WTC11 (cell line): ENCODE data around the gene MTCL1. TPM values are rescaled to one million over a fixed set of nuclear protein-coding genes. Genes with fewer than 3 reads are reported as not detected.
A peak's percentile ranks its signal among the peaks of the same experiment; 100 is the strongest.

Source experiments
- ATAC-seq: fragments of 200-7000 bp; cut with Tn5 transposase; 2 replicates; pipeline ENCODE4 v1.10.0; 2021; ENCODE audit warnings: mild to moderate bottlenecking, moderate library complexity
- CTCF ChIA-PET: fragments of 300-600 bp; sonication (Branson Sonifier 250); formaldehyde crosslinking; loops from one replicate; lab custom pipeline; 2021; ENCODE audit warnings: antibody characterized with exemption; lab: Charles Lee
- POLR2A ChIA-PET: fragments of 350-600 bp; sonication (Branson Sonifier 250); formaldehyde crosslinking; loops from one replicate; lab custom pipeline; 2021; ENCODE audit warnings: antibody characterized with exemption; lab: Charles Lee
- DNase-seq: peaks from one replicate; pipeline ENCODE4 v3.0.0; 2021; ENCODE audit warnings: low spot score
- H3K27ac Mint-ChIP-seq: 2 replicates; pipeline ENCODE4 v1.8.0; 2021; ENCODE audit warnings: mixed read lengths
- H3K27me3 Mint-ChIP-seq: 2 replicates; pipeline ENCODE4 v1.8.0; 2021; ENCODE audit warnings: low read depth, mild to moderate bottlenecking, moderate library complexity, mixed read lengths
- H3K36me3 Mint-ChIP-seq: 2 replicates; pipeline ENCODE4 v1.8.0; 2021; ENCODE audit warnings: mixed read lengths
- H3K4me1 Mint-ChIP-seq: 2 replicates; pipeline ENCODE4 v1.8.0; 2022; ENCODE audit warnings: mixed read lengths
- H3K4me3 Mint-ChIP-seq: 2 replicates; pipeline ENCODE4 v1.8.0; 2021; ENCODE audit warnings: mild to moderate bottlenecking, moderate library complexity, mixed read lengths
- H3K9me3 Mint-ChIP-seq: 2 replicates; pipeline ENCODE4 v1.8.0; 2021; ENCODE audit warnings: mixed read lengths
- AFF4 ChIP-seq: sonication (generic); formaldehyde crosslinking; IDR thresholded peaks from 2 replicates; pipeline ENCODE4 v1.8.1; 2023; ENCODE audit warnings: mild to moderate bottlenecking, missing genetic modification reagents, borderline replicate concordance
- AR ChIP-seq: fragments of 250-450 bp; sonication (Bioruptor Pico); IDR thresholded peaks from 2 replicates; pipeline ENCODE4 v1.9.0; 2021; ENCODE audit warnings: mild to moderate bottlenecking
- ARID4B ChIP-seq: sonication (generic); formaldehyde crosslinking; IDR thresholded peaks from 2 replicates; pipeline ENCODE4 v1.8.0; 2023; ENCODE audit warnings: missing genetic modification reagents, mild to moderate bottlenecking, borderline replicate concordance
- ATF1 ChIP-seq: sonication (generic); formaldehyde crosslinking; IDR thresholded peaks from 2 replicates; pipeline ENCODE4 v1.8.1; 2023; ENCODE audit warnings: mild to moderate bottlenecking, moderate library complexity, missing genetic modification reagents
- FOXK1 ChIP-seq: sonication (generic); formaldehyde crosslinking; IDR thresholded peaks from 2 replicates; pipeline ENCODE4 v1.8.0; 2022; ENCODE audit warnings: mild to moderate bottlenecking, moderate library complexity, missing genetic modification reagents
- GABPB1 ChIP-seq: sonication (generic); formaldehyde crosslinking; IDR thresholded peaks from 2 replicates; pipeline ENCODE4 v1.8.1; 2023; ENCODE audit warnings: mild to moderate bottlenecking, missing genetic modification reagents
- HMGA2 ChIP-seq: fragments of 250-450 bp; sonication (Bioruptor Pico); IDR thresholded peaks from 2 replicates; pipeline ENCODE4 v1.4.0; 2021; ENCODE audit warnings: mild to moderate bottlenecking, moderate library complexity
- MYBL2 ChIP-seq: sonication (generic); formaldehyde crosslinking; IDR thresholded peaks from 2 replicates; pipeline ENCODE4 v1.8.1; 2023; ENCODE audit warnings: mild to moderate bottlenecking, moderate library complexity, missing genetic modification reagents
- PRDM15 ChIP-seq: sonication (generic); formaldehyde crosslinking; IDR thresholded peaks from 2 replicates; pipeline ENCODE4 v1.8.0; 2022; ENCODE audit warnings: missing genetic modification reagents
- STAT6 ChIP-seq: sonication (generic); formaldehyde crosslinking; conservative IDR thresholded peaks from 2 replicates; pipeline ENCODE4 v1.8.1; 2023; ENCODE audit warnings: mild to moderate bottlenecking, low read depth, missing genetic modification reagents, moderate library complexity
- USF1 ChIP-seq: sonication (generic); formaldehyde crosslinking; IDR thresholded peaks from 2 replicates; pipeline ENCODE4 v1.8.0; 2022; ENCODE audit warnings: mild to moderate bottlenecking, missing genetic modification reagents
- USF2 ChIP-seq: sonication (generic); formaldehyde crosslinking; IDR thresholded peaks from 2 replicates; pipeline ENCODE4 v1.8.1; 2023; ENCODE audit warnings: mild to moderate bottlenecking, missing genetic modification reagents, moderate library complexity
- ZNF121 ChIP-seq: sonication (generic); formaldehyde crosslinking; IDR thresholded peaks from 2 replicates; pipeline ENCODE4 v1.8.0; 2023; ENCODE audit warnings: missing genetic modification reagents
- ZNF317 ChIP-seq: sonication (generic); formaldehyde crosslinking; IDR thresholded peaks from 2 replicates; pipeline ENCODE4 v1.8.1; 2023; ENCODE audit warnings: low read depth, mild to moderate bottlenecking, moderate library complexity, missing genetic modification reagents, borderline replicate concordance
- ZNF671 ChIP-seq: fragments of 250-450 bp; sonication (Bioruptor Pico); IDR thresholded peaks from 2 replicates; pipeline ENCODE4 v1.8.0; 2021; ENCODE audit warnings: mild to moderate bottlenecking
- total RNA-seq: library from RNA; stranded (reverse); gene quantifications from 3 replicates; pipeline ENCODE4 v1.2.3, GENCODE V29; 2021

The MTCL1 gene
- total RNA-seq, 1 experiment from 2014 or later, result 64.3 TPM

GRCh38 chr18:8695932-8696517 lies 9.3 kb upstream of the MTCL1 start (continued):
- TF ChIP-seq ZNF317 (no peak), STAT6 (CRISPR knock-in tag) (no peak), ZNF121 (no peak), USF2 (CRISPR knock-in tag) (no peak), MYBL2 (no peak), ARID4B (no peak), GABPB1 (CRISPR knock-in tag) (no peak), AFF4 (CRISPR knock-in tag) (no peak), ATF1 (no peak)
- TF ChIP-seq, all 79 proteins: peak for 0

GRCh38 chr18:8696749-8697211 lies 8.6 kb upstream of the MTCL1 start:
- no peak overlapping the region for H3K27ac Mint-ChIP-seq
- DNase-seq (peak; percentile 83), ATAC-seq (peak; percentile 85)
- peaks cover 2% of the 10 kb centered on the region; the same call in 1 of the 2 replicates for H3K4me1 Mint-ChIP-seq
- no peak overlapping the region for H3K4me3 Mint-ChIP-seq
- no peaks in the 10 kb centered on the region for H3K27me3 Mint-ChIP-seq
- H3K9me3 Mint-ChIP-seq, result no peaks in the 10 kb centered on the region
- CTCF ChIA-PET, result interaction anchor here (0.6 to 2.5 kb wide), 36 partner anchors 9 to 696 kb away, joined by 3 to 25 read pairs (median 4); partner anchors contain the start of gene MTCL1
- no peaks in the 10 kb centered on the region for H3K36me3 Mint-ChIP-seq
- POLR2A ChIA-PET, result interaction anchor here (0.6 to 0.7 kb wide), 2 partner anchors 9 to 964 kb away, joined by 3 read pairs; no protein-coding TSS in a partner anchor
- TF ChIP-seq HMGA2, result peak; percentile 78
- TF ChIP-seq USF1 (CRISPR knock-in tag), result no peak
- no peak for TF ChIP-seq AR (CRISPR knock-in tag)
- no peak for TF ChIP-seq FOXK1 (CRISPR knock-in tag)
- no peak for TF ChIP-seq PRDM15
- no peak for TF ChIP-seq ZNF671 (CRISPR knock-in tag)
